ENCODE results near the gene TBC1D24.
"Not testable (repeated sequence)": the region's sequence is repeated elsewhere in the genome, so short reads cannot be mapped to it uniquely, and the experiment has no call there.

Gene TBC1D24

DNA sequence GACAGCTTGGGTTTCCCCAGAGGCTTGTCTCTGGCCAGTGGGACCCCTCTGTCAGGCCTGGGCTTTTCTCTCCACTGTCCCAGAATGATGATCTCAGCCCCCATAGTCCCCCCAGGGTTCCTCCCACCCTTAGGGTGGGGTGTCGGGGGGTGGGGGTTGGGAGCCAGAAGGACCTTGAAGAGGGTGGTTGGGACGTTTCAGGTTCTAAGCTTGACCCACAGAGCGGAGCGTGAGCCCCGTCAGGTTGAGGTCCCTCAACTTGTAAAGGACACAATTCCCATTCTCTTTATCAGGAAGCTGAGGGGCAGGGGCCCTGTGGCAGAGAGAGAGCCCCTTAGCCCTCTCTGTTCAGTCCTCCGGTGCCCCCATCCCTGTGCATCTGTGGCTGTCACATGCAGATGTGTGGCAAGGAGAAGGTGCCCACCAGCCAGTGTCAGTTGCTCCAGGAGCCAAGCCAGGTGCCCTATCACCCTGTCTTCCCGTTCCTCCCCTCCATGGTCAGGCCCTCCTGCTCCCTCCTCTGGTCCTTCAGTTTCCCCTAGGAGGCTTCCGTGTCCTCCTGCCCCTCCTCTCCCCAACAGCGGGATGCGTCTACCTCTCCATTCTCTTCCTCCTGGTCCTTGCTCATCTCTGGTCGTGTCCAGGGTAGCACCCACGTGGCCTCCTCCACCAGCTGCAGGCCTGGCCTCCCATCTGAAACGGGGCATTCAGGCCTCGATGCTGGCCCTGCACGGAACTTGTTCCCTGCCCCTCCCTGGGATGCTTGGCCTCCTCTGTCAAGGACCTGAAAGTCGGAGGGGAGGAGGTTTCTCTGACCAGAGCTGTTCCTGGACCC, 5.3 kb upstream of the TBC1D24 start:
- FAIRE-seq: no peak

DNA sequence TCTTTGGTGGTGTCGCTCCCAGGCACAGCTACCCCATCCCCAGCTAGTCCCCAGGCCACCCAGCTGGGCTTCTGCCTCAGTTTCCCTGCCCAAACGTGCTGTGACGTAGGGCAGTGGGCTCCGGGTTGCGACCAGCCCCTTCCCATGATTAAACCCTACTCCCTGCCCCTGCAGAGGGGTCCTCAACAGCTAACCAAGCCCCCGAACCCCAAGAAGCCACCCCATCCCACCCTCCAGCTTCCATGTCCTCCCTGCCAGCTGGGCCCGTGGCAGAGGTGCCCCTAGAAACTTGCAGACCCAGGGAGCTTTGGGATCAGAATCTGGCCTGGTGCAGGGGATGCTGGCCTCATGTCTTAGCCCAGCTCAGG, 4.7 kb upstream of the TBC1D24 start:
- no peak for FAIRE-seq

DNA sequence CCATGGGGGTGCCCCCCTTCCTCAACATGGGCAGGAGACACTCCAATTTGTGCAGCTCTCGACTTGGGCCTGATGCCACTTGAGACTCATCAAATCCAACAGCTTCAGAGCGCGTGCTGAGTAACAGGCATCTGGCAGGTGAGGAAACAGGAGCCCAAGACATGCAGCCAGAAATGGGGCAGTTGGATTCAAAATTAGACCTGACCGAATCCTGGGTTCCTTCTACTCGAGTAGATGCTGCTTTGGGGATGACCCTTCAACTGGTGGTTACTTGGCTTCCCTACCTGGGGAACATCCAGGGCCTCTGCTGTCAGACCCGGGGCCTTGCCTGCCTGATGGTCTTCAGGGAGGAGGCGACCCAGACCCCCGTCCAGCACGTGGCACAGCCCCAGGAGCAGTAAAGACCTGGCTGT, 4.3 kb upstream of the TBC1D24 start:
- FAIRE-seq: no peak

DNA sequence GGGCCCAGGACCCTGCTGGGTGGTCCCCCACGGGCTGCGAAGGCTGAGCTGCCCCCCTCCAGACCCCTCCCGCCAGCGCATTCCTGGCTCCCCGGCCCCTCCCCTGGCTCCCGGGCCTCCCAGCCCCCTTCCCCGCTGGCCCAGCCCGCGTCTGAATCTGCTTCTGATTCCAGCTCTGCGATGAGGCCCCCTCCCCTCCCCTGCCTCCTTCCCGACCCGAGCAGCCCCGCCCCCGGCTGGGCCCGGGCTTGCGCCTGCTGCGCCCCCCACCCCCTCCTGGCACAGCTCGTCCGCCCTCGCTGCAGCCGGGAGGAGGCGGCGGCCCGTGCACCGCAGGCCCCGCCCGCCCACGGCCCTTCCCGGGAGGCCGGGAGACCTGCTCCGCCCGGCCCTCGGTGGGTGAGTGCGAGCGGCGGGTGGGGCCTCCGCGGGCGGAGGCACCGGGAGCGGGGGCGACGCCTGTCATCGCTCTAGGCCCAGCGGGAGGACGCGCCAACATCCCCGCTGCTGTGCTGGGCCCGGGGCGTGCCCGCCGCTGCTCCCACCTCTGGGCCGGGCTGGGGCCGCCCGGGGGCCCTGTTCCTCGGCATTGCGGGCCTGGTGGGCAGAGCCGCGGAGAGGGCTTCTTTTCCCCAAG, 3.8 kb upstream of the TBC1D24 start, which contains the start of gene NTN3:
Gene NTN3, plus strand, starts transcription at position 282 of the 637 bp plus-strand sequence. CDS start 405 bp downstream, outside the sequence.
- FAIRE-seq: no peak

DNA sequence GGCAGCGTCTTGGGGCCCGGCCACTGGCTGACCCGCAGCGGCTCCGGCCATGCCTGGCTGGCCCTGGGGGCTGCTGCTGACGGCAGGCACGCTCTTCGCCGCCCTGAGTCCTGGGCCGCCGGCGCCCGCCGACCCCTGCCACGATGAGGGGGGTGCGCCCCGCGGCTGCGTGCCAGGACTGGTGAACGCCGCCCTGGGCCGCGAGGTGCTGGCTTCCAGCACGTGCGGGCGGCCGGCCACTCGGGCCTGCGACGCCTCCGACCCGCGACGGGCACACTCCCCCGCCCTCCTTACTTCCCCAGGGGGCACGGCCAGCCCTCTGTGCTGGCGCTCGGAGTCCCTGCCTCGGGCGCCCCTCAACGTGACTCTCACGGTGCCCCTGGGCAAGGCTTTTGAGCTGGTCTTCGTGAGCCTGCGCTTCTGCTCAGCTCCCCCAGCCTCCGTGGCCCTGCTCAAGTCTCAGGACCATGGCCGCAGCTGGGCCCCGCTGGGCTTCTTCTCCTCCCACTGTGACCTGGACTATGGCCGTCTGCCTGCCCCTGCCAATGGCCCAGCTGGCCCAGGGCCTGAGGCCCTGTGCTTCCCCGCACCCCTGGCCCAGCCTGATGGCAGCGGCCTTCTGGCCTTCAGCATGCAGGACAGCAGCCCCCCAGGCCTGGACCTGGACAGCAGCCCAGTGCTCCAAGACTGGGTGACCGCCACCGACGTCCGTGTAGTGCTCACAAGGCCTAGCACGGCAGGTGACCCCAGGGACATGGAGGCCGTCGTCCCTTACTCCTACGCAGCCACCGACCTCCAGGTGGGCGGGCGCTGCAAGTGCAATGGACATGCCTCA, 3.1 kb upstream of the TBC1D24 start:
- FAIRE-seq: no peak

DNA sequence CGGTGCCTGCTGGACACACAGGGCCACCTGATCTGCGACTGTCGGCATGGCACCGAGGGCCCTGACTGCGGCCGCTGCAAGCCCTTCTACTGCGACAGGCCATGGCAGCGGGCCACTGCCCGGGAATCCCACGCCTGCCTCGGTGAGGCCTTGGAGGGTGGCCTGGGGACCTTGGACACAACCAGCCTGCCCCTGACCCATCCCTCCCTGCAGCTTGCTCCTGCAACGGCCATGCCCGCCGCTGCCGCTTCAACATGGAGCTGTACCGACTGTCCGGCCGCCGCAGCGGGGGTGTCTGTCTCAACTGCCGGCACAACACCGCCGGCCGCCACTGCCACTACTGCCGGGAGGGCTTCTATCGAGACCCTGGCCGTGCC, 2.5 kb upstream of the TBC1D24 start:
- FAIRE-seq: no peak

DNA sequence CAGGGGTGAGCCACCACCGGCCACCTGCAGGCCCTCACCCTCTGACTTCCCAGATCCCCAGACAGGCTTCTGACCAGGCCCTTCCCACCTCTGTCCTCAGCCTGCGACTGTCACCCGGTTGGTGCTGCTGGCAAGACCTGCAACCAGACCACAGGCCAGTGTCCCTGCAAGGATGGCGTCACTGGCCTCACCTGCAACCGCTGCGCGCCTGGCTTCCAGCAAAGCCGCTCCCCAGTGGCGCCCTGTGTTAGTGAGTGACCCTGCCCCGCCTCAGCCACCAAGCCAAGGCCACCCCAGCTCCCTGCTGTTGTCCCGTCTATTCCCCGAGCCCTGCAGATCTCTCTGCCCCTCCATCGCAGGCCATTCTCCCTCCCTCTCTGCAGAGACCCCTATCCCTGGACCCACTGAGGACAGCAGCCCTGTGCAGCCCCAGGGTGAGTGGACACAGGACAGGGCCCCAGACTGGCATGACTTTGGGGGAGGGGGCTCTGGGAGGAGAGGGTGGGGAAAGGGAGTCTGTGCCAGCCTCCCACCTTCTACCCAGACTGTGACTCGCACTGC, 2.0 kb upstream of the TBC1D24 start:
- FAIRE-seq: no peak

DNA sequence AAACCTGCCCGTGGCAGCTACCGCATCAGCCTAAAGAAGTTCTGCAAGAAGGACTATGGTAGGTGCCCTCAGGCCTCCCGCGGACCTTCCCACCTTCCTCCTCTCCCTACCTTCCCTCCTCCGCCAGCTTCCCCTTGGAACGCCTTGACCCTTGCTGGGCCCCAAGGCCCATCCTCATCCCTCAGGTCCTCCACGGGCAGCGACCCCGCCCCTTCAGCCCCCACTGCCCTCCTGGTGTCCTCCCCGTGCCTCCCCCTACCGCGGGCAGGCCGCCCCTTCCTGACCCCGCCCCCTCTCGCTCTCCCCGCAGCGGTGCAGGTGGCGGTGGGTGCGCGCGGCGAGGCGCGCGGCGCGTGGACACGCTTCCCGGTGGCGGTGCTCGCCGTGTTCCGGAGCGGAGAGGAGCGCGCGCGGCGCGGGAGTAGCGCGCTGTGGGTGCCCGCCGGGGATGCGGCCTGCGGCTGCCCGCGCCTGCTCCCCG, 1.4 kb upstream of the TBC1D24 start:
- FAIRE-seq: no peak

DNA sequence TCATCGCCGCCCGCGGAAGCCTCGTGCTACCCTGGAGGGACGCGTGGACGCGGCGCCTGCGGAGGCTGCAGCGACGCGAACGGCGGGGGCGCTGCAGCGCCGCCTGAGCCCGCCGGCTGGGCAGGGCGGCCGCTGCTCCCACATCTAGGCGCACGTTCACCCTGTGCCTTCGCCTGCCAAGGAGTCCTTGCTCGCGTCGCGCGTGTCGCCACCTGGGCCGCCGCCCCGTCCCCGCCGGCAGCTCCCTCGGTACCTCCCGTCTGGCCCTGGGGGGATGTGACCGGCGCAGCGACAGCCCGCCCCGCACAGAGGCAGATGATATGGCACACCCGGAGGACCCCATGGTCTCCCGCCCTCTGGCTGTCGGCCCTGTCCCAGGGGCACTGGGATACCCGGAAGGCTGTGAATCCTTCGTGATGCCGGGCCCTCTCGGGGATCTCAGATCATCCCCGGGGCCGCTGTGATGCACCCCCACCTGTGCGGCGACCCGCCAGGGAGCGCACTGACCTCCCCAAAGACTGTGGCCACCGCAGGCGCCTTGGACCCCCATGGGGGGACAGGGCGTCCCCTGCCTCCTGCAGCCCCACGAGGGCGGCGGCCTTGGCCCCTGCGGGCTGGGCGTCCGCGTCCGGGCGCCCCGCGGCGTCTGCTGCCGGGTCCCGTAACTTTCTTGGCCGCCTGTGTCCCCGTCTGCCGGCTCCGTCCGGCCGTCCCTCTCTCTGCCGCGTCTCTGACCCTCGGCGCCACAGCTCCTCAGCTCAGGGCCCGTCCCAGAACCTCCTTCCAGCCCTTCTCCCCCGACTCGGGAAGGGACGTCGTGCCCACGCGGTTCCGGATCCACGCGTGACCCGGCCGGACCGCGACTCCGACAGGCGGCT, 689 bp upstream of the TBC1D24 start:
- FAIRE-seq: no peak

DNA sequence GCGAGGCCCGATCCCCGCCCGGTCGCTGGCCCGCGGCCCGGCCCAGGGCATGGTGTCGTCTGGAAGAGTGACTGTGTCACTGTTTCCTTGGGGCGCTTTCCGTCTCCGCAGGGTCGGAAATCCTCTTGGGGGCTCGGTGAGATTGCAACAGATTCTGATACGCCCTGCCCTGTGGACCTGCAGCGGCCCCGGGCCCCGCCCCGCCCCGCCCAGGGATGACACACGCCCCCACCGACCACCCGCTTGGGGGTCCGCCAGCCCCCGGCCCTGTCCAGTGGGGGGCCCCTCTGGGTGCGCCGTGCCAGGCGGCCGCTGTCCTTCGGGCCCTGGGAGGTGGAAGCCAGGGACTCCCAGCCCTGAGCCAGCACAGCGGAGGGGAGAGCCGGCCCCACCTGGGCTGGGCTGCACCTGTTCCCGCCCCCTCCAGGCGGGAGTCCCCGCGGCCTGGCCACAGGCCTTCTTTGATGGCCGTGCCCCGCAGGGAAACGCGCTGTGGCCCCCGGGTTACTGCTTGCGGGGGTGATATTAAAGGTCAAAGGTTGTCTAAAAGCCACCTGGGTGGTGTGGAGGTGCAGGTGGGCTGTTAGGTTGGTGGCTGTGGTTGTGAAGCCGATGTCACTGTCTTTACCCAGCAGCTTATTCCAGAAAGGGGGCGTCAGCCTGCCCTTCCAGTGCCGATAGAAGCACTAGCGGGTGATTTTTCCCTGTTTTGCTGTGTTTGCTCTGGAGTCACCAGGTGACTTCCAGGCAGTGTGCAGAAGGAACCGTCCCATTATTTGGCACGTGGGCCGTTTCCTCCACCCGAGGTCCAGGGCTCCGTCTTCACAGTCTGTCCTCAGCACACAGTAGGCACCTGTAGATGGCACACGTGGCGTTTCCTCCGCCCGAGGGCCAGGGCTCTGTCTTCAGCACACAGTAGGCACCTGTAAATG, 752 bp downstream of the TBC1D24 start:
- FAIRE-seq: no peak

DNA sequence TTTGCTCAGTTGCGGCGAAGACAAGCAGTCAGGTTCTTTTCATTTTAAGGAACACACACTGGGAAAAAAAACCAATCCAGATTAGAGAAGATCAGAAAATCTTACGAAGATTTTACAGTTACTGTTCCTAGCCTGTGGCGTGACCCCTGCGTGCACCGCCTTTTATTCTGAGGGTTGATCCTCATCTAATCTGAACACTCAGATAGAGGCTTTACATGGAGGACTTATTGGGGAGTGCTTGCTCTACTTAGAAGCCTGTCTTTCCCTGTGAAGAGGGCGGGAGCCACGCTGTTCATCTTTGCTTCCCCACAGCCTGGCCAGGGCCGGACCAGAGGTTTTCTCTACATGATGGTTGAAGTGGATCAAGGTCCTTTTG, 1.4 kb downstream of the TBC1D24 start:
- no peak for FAIRE-seq

DNA sequence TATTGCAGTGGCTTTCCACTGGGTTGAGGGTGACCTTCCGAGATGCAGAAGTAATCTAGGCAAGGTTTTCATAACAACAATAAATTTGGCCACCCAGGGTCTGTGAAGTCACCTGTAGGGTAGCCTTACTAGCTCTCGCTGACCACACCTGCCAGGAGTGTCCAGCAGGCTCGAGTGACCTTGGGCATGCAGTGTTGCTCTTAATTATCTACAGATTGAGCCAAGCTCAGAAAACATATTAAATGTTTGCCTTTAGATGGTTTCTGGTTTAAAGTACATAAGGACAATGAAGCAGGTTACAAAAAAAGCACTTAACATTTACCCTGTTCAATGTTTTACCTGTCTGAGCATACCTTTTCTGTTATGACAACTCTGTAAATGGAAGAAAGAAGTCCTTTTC, 1.8 kb downstream of the TBC1D24 start:
- no peak for FAIRE-seq

DNA sequence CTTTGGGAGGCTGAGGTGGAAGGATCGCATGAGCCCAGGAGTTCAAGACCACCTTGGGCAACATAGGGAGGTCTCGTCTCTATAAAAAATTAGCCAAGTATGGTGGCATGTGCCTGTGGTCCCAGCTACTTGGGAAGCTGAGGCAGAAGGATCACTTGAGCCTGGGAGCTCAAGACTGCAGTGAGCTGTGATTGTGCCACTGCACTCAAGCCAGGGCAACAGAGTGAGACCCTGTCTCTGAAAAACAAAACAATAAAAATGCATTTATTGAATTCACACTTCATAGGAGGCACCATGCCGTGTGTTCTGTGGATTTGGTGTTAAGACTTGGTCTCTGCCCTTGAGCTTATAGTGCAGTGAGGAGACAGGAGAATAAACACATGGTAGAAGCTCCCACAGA, 2.4 kb downstream of the TBC1D24 start:
- no peak for FAIRE-seq

DNA sequence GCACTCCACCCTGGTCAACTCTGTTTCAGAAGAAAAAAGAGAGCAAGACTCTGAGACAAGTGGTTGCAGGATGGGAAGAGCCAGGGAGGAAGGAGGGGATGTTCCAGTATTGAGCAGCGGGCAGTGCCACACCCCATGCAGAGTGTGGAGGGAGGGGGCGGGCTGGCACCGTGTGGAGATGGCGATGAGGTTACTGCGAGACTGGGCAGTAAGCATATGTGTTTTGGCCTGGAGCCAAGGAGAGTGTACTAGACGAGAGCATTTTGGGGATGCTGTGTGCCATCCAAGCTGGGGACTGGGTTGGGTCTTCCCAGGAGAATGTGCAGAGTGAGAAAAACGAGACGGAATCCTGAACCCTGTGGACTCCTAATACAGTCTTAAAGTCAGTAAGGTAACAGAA, 3.4 kb downstream of the TBC1D24 start:
- FAIRE-seq: no peak

DNA sequence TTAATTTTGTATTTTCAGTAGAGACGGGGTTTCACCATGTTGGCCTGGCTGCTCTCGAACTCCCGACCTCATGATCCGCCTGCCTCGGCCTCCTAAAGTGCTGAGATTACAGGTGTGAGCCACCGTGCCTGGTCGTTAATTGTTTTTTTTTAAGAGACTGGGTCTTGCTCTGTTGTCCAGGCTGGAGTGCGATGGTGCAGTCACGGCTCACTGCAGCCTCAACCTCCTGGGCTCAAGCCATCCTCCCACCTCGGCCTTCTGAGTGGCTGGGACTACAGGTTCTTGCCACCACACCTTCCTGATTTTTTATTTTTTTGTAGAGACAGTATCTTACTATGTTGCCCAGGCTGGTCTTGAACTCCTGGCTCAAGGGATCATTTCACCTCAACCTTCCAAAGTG, 5.1 kb downstream of the TBC1D24 start:
- FAIRE-seq: not testable (repeated sequence)

DNA sequence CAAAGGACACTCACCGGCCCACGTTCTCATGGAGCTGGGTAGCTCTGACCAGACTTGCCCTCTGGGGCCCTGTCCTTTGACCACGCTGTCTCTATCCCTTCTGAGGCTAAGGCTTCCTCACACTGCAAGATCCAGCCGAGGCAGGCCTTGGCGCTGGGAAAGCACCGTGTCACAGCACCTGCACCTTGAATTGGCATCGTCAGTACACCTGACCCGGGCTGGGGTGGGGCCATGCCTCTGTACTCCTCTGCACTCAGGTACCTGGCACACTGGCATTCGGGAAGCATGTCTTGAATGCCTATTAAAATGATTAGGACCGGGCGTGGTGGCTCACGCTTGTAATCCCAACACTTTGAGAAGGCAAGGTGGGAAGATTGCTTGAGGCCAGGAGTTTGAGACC, 6.0 kb downstream of the TBC1D24 start:
- no peak for FAIRE-seq

DNA sequence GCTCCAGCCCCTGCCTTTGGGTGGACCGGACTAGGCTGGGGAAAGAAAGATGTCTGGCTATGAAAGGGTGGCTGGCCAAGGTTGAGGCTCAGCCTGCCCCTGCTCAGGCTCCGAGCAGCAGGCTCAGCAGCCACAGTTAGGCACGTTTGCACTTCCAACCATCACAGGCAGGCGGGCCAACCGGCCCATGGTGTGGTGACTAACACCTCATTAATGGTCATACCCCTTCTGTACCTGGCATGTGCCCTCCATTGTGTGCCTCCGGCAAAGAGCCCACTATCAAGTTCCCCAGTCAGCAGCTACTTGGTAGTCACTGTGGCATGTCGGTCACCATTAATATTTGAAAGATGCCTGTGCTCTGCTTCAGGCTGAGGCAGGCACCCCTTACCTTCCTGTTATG, 6.7 kb downstream of the TBC1D24 start:
- FAIRE-seq: no peak

DNA sequence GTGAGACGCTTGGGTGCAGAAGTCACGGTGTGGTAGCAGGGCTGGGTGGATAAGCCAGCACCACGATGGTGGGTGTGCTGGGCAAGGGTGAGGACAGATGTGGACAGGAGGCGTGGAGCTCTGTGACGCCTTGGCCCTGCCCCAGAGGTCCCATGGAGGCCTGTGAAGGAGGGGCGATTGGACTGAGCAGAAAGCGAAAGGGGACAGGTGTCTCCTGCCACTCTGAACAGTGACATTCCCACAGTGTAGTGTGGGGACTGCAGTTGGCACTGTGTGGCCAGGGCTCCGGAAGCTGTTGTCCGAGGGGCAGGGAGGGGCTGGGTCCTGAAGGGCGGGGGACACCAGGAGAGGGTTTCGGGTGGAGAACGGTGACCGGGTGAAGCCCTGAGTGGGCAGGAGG, 7.3 kb downstream of the TBC1D24 start:
- no peak for FAIRE-seq

DNA sequence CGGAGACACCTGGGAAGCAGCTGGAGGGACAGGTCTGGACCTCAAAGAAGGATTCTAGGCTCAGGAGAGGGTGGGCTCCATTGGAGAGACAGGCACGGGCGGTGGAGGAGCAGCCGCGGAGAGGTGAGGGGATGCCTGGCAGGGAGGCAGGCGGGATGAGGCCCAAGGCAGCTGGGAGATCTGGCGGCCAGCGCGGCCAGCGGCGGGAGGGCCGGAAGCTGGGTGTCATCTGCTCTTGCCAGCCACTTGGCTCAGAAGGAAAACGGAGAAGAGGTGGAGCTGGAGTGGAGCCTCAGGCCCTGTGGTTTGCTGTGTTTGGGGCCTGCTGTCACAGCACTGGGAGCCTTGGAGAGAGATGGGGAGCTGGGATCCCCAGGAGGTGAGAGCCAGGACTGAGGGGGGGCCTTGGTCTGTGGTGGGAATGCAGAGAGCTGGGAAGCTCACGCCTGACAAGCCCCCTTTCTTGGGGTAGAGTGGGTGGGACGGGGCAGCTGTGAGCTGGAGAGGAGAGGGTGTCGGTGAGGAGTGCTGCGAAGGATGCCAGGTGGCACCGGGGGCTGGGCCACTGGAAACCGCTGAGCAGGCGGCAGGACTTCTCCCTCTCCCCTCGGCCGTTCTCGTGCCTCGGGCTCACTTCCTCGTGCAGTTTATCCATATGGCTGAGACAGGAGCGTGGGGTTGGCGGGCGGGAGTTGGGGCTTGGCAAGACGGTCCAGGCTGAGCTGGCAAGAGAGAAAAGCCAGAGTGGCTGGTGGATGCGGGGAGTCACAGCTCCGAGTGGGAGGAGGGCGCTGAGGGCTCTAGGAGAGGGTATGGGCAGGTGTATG, 8.0 kb downstream of the TBC1D24 start:
- no peak for FAIRE-seq

Data from TTC549 (cell line).